Measurements from ENCODE around the gene CCL18.

GRCh38 chr17:36112572-36112971 is 48.5 kb downstream of the CCL18 start:
- TF ChIP-seq CTCF (IDR thresholded peaks at IDR 0.05; ENCODE audit: insufficient read depth, low read length, poor library complexity, severe bottlenecking), result no peak
- TF ChIP-seq EZH2phosphoT487 (conservative IDR thresholded peaks at IDR 0.05; ENCODE audit: low read length), result no peak
